C4-2B (cell line): ENCODE results near the gene DOK1.

Experiments
- H3K27ac ChIP-seq: fragments of 450-650 bp; 2 replicates; pipeline ENCODE4 v1.5.1; 2017
- CTCF ChIP-seq: fragments of 450-650 bp; conservative IDR thresholded peaks from 2 replicates; pipeline ENCODE4 v1.5.1; 2017; ENCODE audit warnings: mild to moderate bottlenecking
- ZFX ChIP-seq: fragments of 450-650 bp; IDR thresholded peaks from 2 replicates; pipeline ENCODE4 v1.6.1; 2017

DOK1 gene

GRCh38 chr2:74576211-74576862 is 21.8 kb downstream of the DOK1 start:
- peak overlapping the region; percentile 40; the same call in 1 of the 2 replicates for H3K27ac ChIP-seq
- TF ChIP-seq ZFX (no peak), CTCF (no peak)

- TF ChIP-seq CTCF (no peak), ZFX (no peak)
- H3K27ac ChIP-seq = peak overlapping the region; percentile 40; the same call in 1 of the 2 replicates
These were observed 22.3 kb downstream of the DOK1 start for GRCh38 chr2:74576863-74577229.

GRCh38 chr2:74577448-74577847 is 22.9 kb downstream of the DOK1 start:
- no peak for TF ChIP-seq ZFX
- TF ChIP-seq CTCF = no peak
- H3K27ac ChIP-seq = no peak overlapping the region

GRCh38 chr2:74578408-74578807 is 23.9 kb downstream of the DOK1 start:
- TF ChIP-seq CTCF = no peak
- TF ChIP-seq ZFX = no peak

GRCh38 chr2:74581463-74581862 is 26.9 kb downstream of the DOK1 start:
- no peak for TF ChIP-seq CTCF
- no peak for TF ChIP-seq ZFX
- no peak overlapping the region for H3K27ac ChIP-seq

More at GRCh38 chr2:74578408-74578807, 23.9 kb downstream of the DOK1 start:
- no peak overlapping the region for H3K27ac ChIP-seq

GRCh38 chr2:74582184-74582583 is 27.7 kb downstream of the DOK1 start:
- H3K27ac ChIP-seq = no peak overlapping the region
- TF ChIP-seq ZFX (no peak), CTCF (no peak)

GRCh38 chr2:74583504-74583903 is 29.0 kb downstream of the DOK1 start:
- no peak overlapping the region for H3K27ac ChIP-seq
- no peak for TF ChIP-seq ZFX
- TF ChIP-seq CTCF = no peak
